SW 1271 (cell line): ENCODE data around the gene TSPAN33.

Source experiments
- DNase-seq, 2 experiments: peaks; one replicate each; lab custom pipeline; 2025; lab: John Stamatoyannopoulos, UW

The TSPAN33 gene

GRCh38 chr7:129136887-129137642 lies 7.4 kb upstream of the TSPAN33 start:
- DNase-seq = no peak

DNA sequence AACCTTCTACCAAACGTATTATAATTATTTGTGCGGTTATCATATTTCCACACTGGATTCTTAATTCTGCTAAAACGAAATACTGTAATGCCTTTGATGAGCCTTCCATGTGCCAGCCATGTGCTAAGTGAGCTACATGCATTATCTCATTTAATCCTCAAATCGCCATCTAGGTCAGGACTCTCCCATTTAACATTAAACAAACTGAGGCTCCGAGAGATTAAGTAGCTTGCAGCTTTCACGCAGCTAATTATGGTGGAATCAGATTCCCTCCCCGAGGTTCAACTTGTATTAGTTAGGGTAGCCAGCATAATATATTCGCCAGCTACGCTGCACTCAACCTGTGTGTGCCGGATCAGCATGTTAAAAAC lies 798 bp upstream of the TSPAN33 start:
- no peak for DNase-seq

- DNase-seq = no peak
These were observed 544 bp downstream of the TSPAN33 start for GRCh38 chr7:129144834-129145668.

DNA sequence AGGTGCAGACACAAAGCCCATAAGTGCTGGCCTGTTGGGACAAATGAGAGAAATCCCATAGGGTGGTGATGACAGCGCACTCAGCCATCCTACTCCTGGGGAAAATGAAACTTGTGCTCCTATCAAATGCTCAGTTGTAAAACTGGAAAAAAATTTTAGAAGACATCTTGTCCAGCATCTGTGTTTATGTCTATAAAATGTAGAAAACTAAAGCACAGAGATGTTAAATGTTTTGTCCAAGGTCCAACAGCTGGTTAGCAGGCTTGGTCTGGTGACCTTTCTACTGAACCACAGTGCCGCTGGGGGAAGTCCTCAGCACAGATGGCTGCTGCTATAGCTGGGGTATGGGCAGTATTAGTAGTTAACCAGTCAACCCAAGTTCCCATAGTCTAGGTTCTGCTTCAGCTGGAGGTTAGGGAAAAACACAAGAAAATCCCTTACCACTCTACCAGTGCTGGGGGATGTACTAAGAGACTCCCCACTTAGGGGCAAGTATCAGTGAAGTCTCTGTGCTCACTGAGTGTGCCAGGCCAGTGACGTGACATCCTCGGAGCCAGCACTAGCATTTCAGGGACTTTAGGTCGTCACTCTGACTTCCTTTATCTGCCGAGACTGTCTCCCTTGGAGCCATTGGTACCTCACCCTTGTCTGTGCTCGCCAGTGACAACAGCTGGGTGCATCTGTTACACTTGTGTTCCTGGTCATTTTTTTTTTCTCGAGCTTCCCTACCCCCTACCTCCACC lies 1.9 kb downstream of the TSPAN33 start:
- no peak for DNase-seq

- DNase-seq = no peak
These were observed 3.2 kb downstream of the TSPAN33 start for GRCh38 chr7:129147731-129148130.

- no peak for DNase-seq
These were observed 5.0 kb downstream of the TSPAN33 start for GRCh38 chr7:129149511-129149910.

DNA sequence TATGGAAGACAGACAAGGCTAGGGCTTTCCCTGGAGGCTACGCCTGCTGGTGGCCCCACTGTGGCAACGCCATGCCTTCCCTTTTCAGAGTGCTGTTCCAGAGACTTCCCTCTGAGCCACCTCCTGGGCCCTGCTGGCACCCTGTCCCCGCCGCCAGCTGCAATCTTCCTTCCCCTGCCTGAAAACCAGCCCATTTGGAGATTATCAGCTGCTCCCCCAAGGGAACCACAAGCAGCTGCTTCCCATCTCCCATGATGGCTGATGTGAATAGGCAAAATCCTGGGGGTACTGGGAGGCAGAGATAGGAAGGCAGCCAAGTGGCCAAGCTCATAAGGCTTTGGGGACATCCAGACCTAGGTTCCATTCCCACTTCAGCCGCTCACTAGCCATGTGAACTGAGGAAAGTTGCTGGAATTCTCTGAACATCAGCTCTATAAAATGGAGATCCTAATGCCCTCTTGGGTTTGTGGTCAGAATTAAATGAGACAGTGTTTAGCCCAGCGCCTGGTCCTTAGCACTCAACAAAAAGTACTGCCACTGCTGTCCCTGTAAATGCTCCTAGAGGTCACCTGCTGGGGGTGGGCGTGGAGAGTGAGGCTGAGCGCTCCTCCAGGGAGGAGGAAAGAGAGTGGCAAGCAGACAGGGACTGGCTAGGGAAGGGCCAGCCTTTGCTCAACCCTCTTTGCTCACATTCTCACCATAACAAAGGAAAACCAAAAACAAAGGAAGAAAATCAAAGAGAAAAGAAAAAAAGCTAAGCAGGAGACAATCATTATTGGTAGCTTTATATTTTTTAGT lies 5.9 kb downstream of the TSPAN33 start:
- no peak for DNase-seq

DNA sequence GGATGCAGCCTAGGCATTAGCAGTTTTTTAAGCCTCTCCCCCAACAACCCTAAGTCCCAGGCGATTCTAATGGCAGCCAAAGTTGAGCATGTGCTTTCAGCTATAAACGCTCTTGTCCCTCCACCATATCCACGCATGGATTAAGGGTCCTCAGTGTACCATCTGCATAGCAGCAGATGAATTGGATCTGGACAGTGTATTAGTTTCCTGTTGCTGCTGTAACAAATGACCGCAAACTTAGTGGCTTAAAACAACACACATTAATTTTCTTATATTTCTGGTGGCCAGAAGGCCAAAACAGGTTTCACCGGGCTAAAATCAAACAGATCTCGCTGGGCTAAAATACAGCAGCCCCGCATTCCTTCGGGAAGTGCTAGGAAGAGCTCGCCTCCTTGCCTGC lies 13.1 kb downstream of the TSPAN33 start:
- no peak for DNase-seq

GRCh38 chr7:129159539-129159938 lies 15.0 kb downstream of the TSPAN33 start:
- DNase-seq = no peak

DNA sequence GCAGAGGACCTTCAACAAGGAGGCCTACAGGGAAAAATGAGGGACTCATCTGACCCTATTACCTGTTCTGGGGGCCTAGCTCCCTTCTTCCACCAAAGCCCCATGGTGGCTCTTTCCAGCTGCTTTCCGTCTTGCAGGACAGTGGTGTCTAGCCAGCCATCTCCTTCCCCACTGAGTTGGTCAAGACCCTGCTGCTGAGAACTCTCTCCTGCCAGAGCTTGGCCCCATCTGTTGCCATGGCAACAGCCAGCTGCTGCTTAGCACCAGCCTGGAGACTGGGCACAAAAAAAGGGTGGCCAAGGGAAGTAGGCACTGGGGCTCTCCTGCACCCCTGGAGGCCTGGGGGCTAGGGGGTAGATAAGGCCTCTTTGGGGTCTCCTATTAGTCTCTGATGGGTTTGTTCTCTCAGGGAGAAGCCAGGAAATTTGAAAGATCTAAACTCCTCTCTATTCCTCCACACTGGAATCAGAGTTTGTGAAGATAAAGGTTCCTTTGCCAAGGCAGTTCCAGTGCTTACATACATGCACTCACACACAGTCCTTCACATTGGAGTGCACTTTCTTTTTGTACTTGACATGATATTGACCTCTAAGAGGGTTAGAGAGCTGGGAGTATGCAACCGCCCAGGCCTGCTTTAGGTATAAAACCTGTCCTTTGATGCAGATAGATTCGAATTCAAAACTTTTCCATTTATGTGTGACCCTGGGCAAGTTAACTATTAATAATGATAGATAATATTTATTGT lies 15.8 kb downstream of the TSPAN33 start:
- DNase-seq = no peak

- no peak for DNase-seq
These were observed 17.2 kb downstream of the TSPAN33 start for GRCh38 chr7:129161524-129162225.

DNA sequence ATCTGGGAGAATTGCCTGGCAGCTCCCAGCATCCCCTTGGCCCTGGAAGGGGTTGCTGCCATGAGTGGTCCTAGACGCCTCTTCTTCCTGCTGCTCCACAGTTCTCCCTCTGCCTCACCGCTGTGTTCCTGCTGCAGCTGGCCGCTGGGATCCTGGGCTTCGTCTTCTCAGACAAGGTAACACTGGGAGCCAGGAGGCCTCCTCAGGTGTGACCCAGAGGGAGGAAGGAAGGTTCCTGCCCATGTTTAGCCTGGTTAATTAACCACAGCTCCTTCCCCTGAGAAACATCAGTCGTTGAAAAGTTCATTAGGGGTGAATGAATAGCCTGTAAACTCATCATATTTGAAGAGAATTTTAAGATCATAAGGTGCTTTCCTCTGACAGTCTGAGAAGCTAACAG lies 18.2 kb downstream of the TSPAN33 start:
- DNase-seq = no peak

- peak; percentile 21 to 56 for DNase-seq
These were observed 19.5 kb downstream of the TSPAN33 start for GRCh38 chr7:129163875-129164544.

DNA sequence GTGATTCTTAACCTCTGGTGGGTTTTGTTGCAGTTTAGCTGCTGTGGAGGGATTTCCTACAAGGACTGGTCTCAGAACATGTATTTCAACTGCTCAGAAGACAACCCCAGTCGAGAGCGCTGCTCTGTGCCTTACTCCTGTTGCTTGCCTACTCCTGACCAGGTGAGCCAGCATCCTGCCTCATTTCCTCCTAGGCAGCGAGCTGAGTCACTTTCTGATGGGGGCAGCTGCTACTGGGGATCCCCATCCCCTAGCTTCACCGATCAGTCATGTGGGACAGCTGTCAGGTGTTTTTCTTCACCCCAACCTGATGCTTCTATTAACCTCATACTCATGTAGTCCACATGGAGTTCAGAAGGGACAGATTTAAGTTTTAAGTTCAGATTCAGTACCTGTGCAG lies 22.2 kb downstream of the TSPAN33 start:
- no peak for DNase-seq

GRCh38 chr7:129167817-129168216 lies 23.3 kb downstream of the TSPAN33 start:
- DNase-seq = no peak

GRCh38 chr7:129168231-129169021 lies 23.9 kb downstream of the TSPAN33 start:
- DNase-seq = no peak

GRCh38 chr7:129169171-129169671 lies 24.7 kb downstream of the TSPAN33 start:
- DNase-seq = no peak

DNA sequence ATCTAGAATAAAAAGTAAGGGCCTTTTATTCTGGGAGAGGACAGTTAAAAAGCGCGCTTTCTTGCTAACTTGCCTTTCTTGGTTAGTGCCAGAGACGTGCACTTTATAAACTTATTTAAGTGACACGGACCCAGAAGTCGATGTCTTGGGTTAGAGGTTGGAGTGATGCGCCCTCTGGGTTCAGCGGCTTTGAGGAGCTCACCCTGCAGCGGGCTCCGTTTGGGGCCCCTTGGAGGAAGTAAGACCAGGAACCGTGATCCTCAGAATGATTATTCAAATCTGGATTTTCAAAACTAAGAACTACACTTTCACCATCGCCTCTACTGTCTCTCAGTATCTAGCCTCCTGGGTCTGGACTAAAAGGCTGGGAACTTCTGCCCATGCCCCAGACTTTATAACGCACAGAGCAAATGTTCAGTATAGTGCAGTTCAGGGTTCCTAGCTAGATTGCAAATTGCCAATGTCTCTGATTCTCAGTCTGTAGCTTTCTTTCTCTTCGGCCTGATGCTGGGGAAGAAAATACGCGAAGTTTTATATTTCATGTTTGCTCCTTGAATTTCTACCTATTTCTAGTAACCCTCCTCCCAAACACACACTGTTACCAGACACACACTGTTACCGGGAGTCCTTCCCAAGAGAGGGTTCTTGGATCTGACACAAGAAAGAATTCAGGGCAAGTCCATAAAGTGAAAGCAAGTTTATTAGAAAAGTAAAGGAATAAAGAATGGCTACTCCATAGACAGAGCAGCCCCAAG lies 25.4 kb downstream of the TSPAN33 start:
- DNase-seq = no peak
